ENCODE data around the gene TEX44.
A peak's percentile ranks its signal among the peaks of the same experiment; 100 is the strongest.

TEX44 gene

DNA sequence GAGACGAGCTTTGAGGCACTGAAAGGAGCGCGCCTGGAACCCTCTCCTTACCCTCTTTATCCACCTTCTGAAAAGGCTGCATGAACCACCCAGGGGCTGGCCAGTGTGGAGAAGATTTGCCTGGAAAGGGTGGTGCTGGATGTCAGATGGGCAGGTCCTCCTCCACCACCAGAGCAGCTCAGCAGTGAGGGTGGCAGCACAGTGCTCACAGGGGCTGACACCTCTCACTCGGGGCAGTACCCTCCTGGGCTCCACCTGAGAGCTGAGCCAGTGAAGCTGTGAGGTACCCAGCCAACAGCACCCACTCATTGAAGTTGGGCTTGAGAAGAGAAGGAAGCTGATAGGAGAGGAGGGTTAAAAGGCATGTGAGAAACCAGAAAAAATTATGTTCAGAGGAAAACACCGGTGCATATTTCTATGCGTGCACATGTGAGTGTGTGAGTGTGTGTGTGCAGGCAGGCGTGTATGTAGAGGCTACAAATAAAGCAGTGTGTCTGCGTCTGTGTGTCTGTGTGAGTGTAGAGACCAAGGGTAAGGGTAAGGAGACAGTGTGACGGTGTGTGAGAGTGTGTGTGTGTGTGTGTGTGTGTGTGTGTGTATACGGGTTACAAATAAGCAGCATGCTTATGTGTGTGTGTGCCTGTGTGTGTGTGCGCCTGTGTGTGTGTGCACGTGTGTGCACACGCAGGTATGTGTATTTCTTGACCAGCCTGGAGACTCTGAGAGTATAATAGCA lies 40.7 kb downstream of the TEX44 start:
- DNase-seq (ENCODE audit: low read depth in 1 of 2, low spot score in 1 of 2), result no peak

DNA sequence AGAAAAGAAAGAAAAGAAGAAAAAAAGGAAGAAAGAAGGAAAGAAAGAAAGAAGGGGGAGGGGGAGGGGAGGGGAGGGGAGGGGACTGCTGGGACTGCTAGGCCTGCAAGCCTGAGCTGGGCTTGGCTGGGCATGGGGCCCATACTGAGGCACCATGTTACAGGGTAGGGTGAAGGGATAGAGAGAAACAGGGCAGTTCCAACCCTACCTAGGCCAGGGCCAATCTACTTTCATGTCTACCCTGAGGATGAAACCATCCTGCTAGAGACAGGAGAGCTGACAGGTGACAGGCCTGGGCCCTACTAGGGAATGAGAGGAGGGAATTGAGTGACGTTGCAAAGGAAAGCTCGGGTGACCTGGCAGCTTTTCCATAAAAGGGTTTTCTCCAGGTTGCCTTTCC lies 41.7 kb downstream of the TEX44 start:
- no peak for DNase-seq (ENCODE audit: low read depth in 1 of 2, low spot score in 1 of 2)

GRCh38 chr2:231634951-231635875 lies 42.5 kb downstream of the TEX44 start:
- no peak for DNase-seq (ENCODE audit: low read depth in 1 of 2, low spot score in 1 of 2)

- DNase-seq (ENCODE audit: low read depth in 1 of 2, low spot score in 1 of 2), result no peak
Observed at GRCh38 chr2:231640241-231640640, 47.6 kb downstream of the TEX44 start.

GRCh38 chr2:231640641-231641111 lies 48.0 kb downstream of the TEX44 start:
- no peak for DNase-seq (ENCODE audit: low read depth in 1 of 2, low spot score in 1 of 2)

GRCh38 chr2:231642631-231643494 lies 50.2 kb downstream of the TEX44 start:
- DNase-seq (ENCODE audit: low read depth in 1 of 2, low spot score in 1 of 2), result peak; percentile 19 to 65

DNA sequence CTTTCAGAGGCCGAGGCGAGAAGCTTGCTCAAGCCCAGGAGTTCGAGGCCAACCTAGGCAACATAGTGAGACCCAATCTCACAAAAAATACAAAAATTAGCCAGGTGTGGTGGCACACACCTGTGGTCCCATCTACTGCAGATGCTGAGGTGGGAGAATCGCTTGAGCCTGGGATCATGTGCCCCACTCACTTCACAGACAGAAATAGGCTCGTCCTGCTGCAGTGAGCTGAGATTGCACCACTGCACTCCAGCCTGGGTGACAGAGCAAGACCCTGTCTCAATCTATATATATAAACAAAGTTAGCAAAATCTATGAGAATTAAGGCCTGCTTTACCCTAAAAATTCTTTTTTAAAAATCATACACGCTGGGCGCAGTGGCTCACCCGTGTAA lies 50.8 kb downstream of the TEX44 start:
- DNase-seq (ENCODE audit: low read depth in 1 of 2, low spot score in 1 of 2), result no peak
